A549 treated with RU486 at 1 μM for 4 hours (cell line): ENCODE results near the gene SMARCA1. TPM values are rescaled to one million over a fixed set of nuclear protein-coding genes. Genes with fewer than 3 reads are reported as not detected.

ENCODE experiments used
- total RNA-seq: library from RNA; stranded (reverse); fragments of 200-300 nt; extraction: Qiagen RNA extraction; gene quantifications from 5 replicates; pipeline ENCODE4 v1.2.3, GENCODE V29; 2022; ENCODE audit warnings: low read depth

The SMARCA1 gene
- 26.9 to 59.2 TPM (median 46.6 TPM) in 5 replicates for total RNA-seq

GRCh38 chrX:129523079-129523911, at the start of gene SMARCA1:
SMARCA1 (minus strand) TSS chrX:129523490; CDS start chrX:129523370, 120 bp downstream.

GRCh38 chrX:129540068-129540653, 16.9 kb upstream of the SMARCA1 start, which contains the start of gene OCRL:
OCRL (plus strand) TSS chrX:129540259; CDS start chrX:129540440, 181 bp downstream.

Other genes with a start within 250 kb of the SMARCA1 start
- 16.4 to 25.6 TPM (median 23.4 TPM) in 5 replicates for gene OCRL, start 16.8 kb upstream of the SMARCA1 start, total RNA-seq
- 0.73 to 1.2 TPM (median 0.89 TPM) in 5 replicates for gene APLN, start 131.5 kb upstream of the SMARCA1 start, total RNA-seq
- gene XPNPEP2, start 215.5 kb upstream of the SMARCA1 start, total RNA-seq = not detected in 5 replicates